ENCODE results near the gene CARD10. TPM values are rescaled to one million over a fixed set of nuclear protein-coding genes. Genes with fewer than 3 reads are reported as not detected.

The CARD10 gene
- total and polyA plus RNA-seq, 2 of the 13 experiments (the other 11 are each of a cell fraction or from before 2014, with no cell fraction given) = 35.2 to 55.8 TPM

GRCh38 chr22:37511395-37512104 is 7.7 kb downstream of the CARD10 start (continued):
- no peak for TF ChIP-seq THYN1 (CRISPR knock-in tag; IDR thresholded peaks at IDR 0.05; ENCODE audit: borderline replicate concordance, low read depth)
- no peak for TF ChIP-seq HNF4A (CRISPR knock-in tag; IDR thresholded peaks at IDR 0.05)
- no peak for TF ChIP-seq ZNF556 (CRISPR knock-in tag; IDR thresholded peaks at IDR 0.05; ENCODE audit: borderline replicate concordance)
- TF ChIP-seq TARDBP (CRISPR knock-in tag; IDR thresholded peaks at IDR 0.05) = no peak
- 0 out of 2 replicates have a peak, but pooled peaks have one; percentile 2 for TF ChIP-seq ZFP90 (CRISPR knock-in tag; IDR thresholded peaks at IDR 0.05; ENCODE audit: borderline replicate concordance)
- no peak for TF ChIP-seq SRSF4 (IDR thresholded peaks at IDR 0.05; ENCODE audit: low read depth, low read length, poor library complexity, severe bottlenecking)
- TF ChIP-seq ZNF230 (CRISPR knock-in tag; IDR thresholded peaks at IDR 0.05) = no peak
- TF ChIP-seq IKZF1 (IDR thresholded peaks at IDR 0.05) = no peak
- 0 out of 2 replicates have a peak, but pooled peaks have one; percentile 50 for TF ChIP-seq MTERF4 (CRISPR knock-in tag; IDR thresholded peaks at IDR 0.05)
- TF ChIP-seq HNF1B (CRISPR knock-in tag; IDR thresholded peaks at IDR 0.05) = 0 out of 2 replicates have a peak, but pooled peaks have one; percentile 16
- no peak for TF ChIP-seq NFE2 (CRISPR knock-in tag; IDR thresholded peaks at IDR 0.05)
- TF ChIP-seq ZNF652 (CRISPR knock-in tag; IDR thresholded peaks at IDR 0.05; ENCODE audit: borderline replicate concordance, low read depth) = no peak
- TF ChIP-seq KLF13 (CRISPR knock-in tag; IDR thresholded peaks at IDR 0.05) = no peak
- TF ChIP-seq ZNF790 (CRISPR knock-in tag; IDR thresholded peaks at IDR 0.05; ENCODE audit: borderline replicate concordance) = no peak
- TF ChIP-seq ZNF629 (CRISPR knock-in tag; conservative IDR thresholded peaks at IDR 0.05) = peak; percentile 98
- TF ChIP-seq GMEB1 (CRISPR knock-in tag; IDR thresholded peaks at IDR 0.05; ENCODE audit: borderline replicate concordance) = no peak
- TF ChIP-seq ZFP36L1 (CRISPR knock-in tag; IDR thresholded peaks at IDR 0.05) = no peak
- TF ChIP-seq ESRRA (CRISPR knock-in tag; IDR thresholded peaks at IDR 0.05; ENCODE audit: low read depth) = no peak
- no peak for TF ChIP-seq ZNF644 (CRISPR knock-in tag; IDR thresholded peaks at IDR 0.05; ENCODE audit: low read depth)
- no peak for TF ChIP-seq POGZ (CRISPR knock-in tag; IDR thresholded peaks at IDR 0.05)
- no peak for TF ChIP-seq ZHX1 (CRISPR knock-in tag; IDR thresholded peaks at IDR 0.05; ENCODE audit: low read depth)
- TF ChIP-seq HDAC2 (CRISPR knock-in tag; IDR thresholded peaks at IDR 0.05) = peak; percentile 41; the same call in 1 of the 2 replicates

All from HepG2 (cell line).